WTC11 (cell line): ENCODE data around the gene URI1. TPM values are rescaled to one million over a fixed set of nuclear protein-coding genes. Genes with fewer than 3 reads are reported as not detected.
"Not testable (repeated sequence)": the region's sequence is repeated elsewhere in the genome, so short reads cannot be mapped to it uniquely, and the experiment has no call there.

Source experiments
- ATAC-seq: fragments of 200-7000 bp; cut with Tn5 transposase; 2 replicates; pipeline ENCODE4 v1.10.0; 2021; ENCODE audit warnings: mild to moderate bottlenecking, moderate library complexity
- CTCF ChIA-PET: fragments of 300-600 bp; sonication (Branson Sonifier 250); formaldehyde crosslinking; loops from one replicate; lab custom pipeline; 2021; ENCODE audit warnings: antibody characterized with exemption; lab: Charles Lee
- POLR2A ChIA-PET: fragments of 350-600 bp; sonication (Branson Sonifier 250); formaldehyde crosslinking; loops from one replicate; lab custom pipeline; 2021; ENCODE audit warnings: antibody characterized with exemption; lab: Charles Lee
- DNase-seq: peaks from one replicate; pipeline ENCODE4 v3.0.0; 2021; ENCODE audit warnings: low spot score
- H3K27ac Mint-ChIP-seq: 2 replicates; pipeline ENCODE4 v1.8.0; 2021; ENCODE audit warnings: mixed read lengths
- H3K27me3 Mint-ChIP-seq: 2 replicates; pipeline ENCODE4 v1.8.0; 2021; ENCODE audit warnings: low read depth, mild to moderate bottlenecking, moderate library complexity, mixed read lengths
- H3K36me3 Mint-ChIP-seq: 2 replicates; pipeline ENCODE4 v1.8.0; 2021; ENCODE audit warnings: mixed read lengths
- H3K4me1 Mint-ChIP-seq: 2 replicates; pipeline ENCODE4 v1.8.0; 2022; ENCODE audit warnings: mixed read lengths
- H3K4me3 Mint-ChIP-seq: 2 replicates; pipeline ENCODE4 v1.8.0; 2021; ENCODE audit warnings: mild to moderate bottlenecking, moderate library complexity, mixed read lengths
- H3K9me3 Mint-ChIP-seq: 2 replicates; pipeline ENCODE4 v1.8.0; 2021; ENCODE audit warnings: mixed read lengths
- CREB1 ChIP-seq: sonication (generic); formaldehyde crosslinking; IDR thresholded peaks from 2 replicates; pipeline ENCODE4 v1.8.0; 2023; ENCODE audit warnings: mild to moderate bottlenecking, missing genetic modification reagents
- CREM ChIP-seq: sonication (generic); formaldehyde crosslinking; IDR thresholded peaks from 2 replicates; pipeline ENCODE4 v1.8.1; 2022; ENCODE audit warnings: mild to moderate bottlenecking, missing genetic modification reagents, moderate library complexity
- ESRRA ChIP-seq: sonication (generic); formaldehyde crosslinking; IDR thresholded peaks from 2 replicates; pipeline ENCODE4 v1.8.1; 2022; ENCODE audit warnings: mild to moderate bottlenecking, missing genetic modification reagents, borderline replicate concordance
- FOXK1 ChIP-seq: sonication (generic); formaldehyde crosslinking; IDR thresholded peaks from 2 replicates; pipeline ENCODE4 v1.8.0; 2022; ENCODE audit warnings: mild to moderate bottlenecking, moderate library complexity, missing genetic modification reagents
- FOXP1 ChIP-seq: sonication (generic); formaldehyde crosslinking; IDR thresholded peaks from 2 replicates; pipeline ENCODE4 v1.8.0; 2022; ENCODE audit warnings: missing genetic modification reagents, mild to moderate bottlenecking, moderate library complexity, borderline replicate concordance
- GABPB1 ChIP-seq: sonication (generic); formaldehyde crosslinking; IDR thresholded peaks from 2 replicates; pipeline ENCODE4 v1.8.1; 2023; ENCODE audit warnings: mild to moderate bottlenecking, missing genetic modification reagents
- MXD4 ChIP-seq: fragments of 250-450 bp; sonication (Bioruptor Pico); IDR thresholded peaks from 2 replicates; pipeline ENCODE4 v1.8.0; 2021; ENCODE audit warnings: mild to moderate bottlenecking, moderate library complexity, borderline replicate concordance
- NFATC4 ChIP-seq: fragments of 250-450 bp; sonication (Bioruptor Pico); IDR thresholded peaks from 2 replicates; pipeline ENCODE4 v1.9.0; 2021; ENCODE audit warnings: mild to moderate bottlenecking
- NR3C1 ChIP-seq: sonication (generic); formaldehyde crosslinking; conservative IDR thresholded peaks from 2 replicates; pipeline ENCODE4 v1.8.1; 2023; ENCODE audit warnings: low read depth, mild to moderate bottlenecking, missing genetic modification reagents
- TCF7 ChIP-seq: sonication (generic); formaldehyde crosslinking; IDR thresholded peaks from 2 replicates; pipeline ENCODE4 v1.8.0; 2022; ENCODE audit warnings: mild to moderate bottlenecking, low read depth, missing genetic modification reagents, moderate library complexity
- TP53 ChIP-seq: sonication (generic); formaldehyde crosslinking; IDR thresholded peaks from 2 replicates; pipeline ENCODE4 v1.8.1; 2023; ENCODE audit warnings: mild to moderate bottlenecking, missing genetic modification reagents
- ZBTB21 ChIP-seq: sonication (generic); formaldehyde crosslinking; IDR thresholded peaks from 2 replicates; pipeline ENCODE4 v1.8.1; 2023; ENCODE audit warnings: mild to moderate bottlenecking, missing genetic modification reagents, borderline replicate concordance
- ZNF219 ChIP-seq: sonication (generic); formaldehyde crosslinking; IDR thresholded peaks from 2 replicates; pipeline ENCODE4 v1.8.0; 2023; ENCODE audit warnings: missing genetic modification reagents, mild to moderate bottlenecking, borderline replicate concordance
- ZNF416 ChIP-seq: fragments of 250-450 bp; sonication (Bioruptor Pico); IDR thresholded peaks from 2 replicates; pipeline ENCODE4 v1.9.0; 2021; ENCODE audit warnings: mild to moderate bottlenecking, inconsistent platforms
- total RNA-seq: library from RNA; stranded (reverse); gene quantifications from 3 replicates; pipeline ENCODE4 v1.2.3, GENCODE V29; 2021
- TF ChIP-seq, protein P1 (sequence below): fragments of 200-600 bp; IDR thresholded peaks from 2 replicates; pipeline ENCODE4 v1.8.0; 2022; ENCODE audit warnings: antibody characterized with exemption
- TF ChIP-seq, protein P2 (sequence below): fragments of 250-450 bp; sonication (Bioruptor Pico); IDR thresholded peaks from 2 replicates; pipeline ENCODE4 v1.9.0; 2021; ENCODE audit warnings: moderate library complexity, mild to moderate bottlenecking, inconsistent platforms, borderline replicate concordance
- TF ChIP-seq, protein P3 (sequence below): sonication (generic); formaldehyde crosslinking; IDR thresholded peaks from 2 replicates; pipeline ENCODE4 v1.8.1; 2022; ENCODE audit warnings: low read depth, mild to moderate bottlenecking, moderate library complexity, missing genetic modification reagents, borderline replicate concordance
- TF ChIP-seq, protein P4 (sequence below): fragments of 250-450 bp; sonication (Bioruptor Pico); IDR thresholded peaks from 2 replicates; pipeline ENCODE4 v1.8.0; 2021; ENCODE audit warnings: mild to moderate bottlenecking
- TF ChIP-seq, protein P5 (sequence below): sonication (generic); formaldehyde crosslinking; IDR thresholded peaks from 2 replicates; pipeline ENCODE4 v1.8.0; 2022; ENCODE audit warnings: mild to moderate bottlenecking, missing genetic modification reagents
- TF ChIP-seq, protein P6 (sequence below): sonication (generic); formaldehyde crosslinking; IDR thresholded peaks from 2 replicates; pipeline ENCODE4 v1.8.0; 2023; ENCODE audit warnings: missing genetic modification reagents

URI1 gene
- total RNA-seq, 1 experiment from 2014 or later, result 57.1 TPM

DNA sequence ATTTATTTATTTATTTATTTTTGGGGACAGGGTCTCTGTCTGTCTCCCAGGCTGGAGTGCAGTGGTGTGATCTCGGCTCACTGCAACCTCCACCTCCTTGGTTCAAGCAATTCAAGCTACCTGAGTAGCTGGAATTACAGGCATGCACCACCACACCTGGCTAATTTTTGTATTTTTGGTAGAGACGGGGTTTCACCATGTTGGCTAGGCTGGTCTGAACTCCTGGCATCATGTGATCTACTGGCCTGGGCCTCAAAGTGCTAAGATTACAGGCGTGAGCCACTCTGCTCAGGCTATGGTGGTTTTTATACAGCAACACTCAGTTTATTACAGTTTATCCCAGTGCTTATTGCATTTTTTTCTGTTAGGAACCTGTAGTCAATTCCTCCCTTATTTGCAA is 24.1 kb downstream of the URI1 start:
- H3K9me3 Mint-ChIP-seq, H3K27ac Mint-ChIP-seq, POLR2A ChIA-PET, H3K27me3 Mint-ChIP-seq, H3K36me3 Mint-ChIP-seq, DNase-seq, ATAC-seq, H3K4me3 Mint-ChIP-seq: not testable (repeated sequence)
- CTCF ChIA-PET, result interaction anchor here (1.1 to 1.3 kb wide), 3 partner anchors 9 to 42 kb away, joined by 3 to 5 read pairs (median 3); no protein-coding TSS in a partner anchor
- H3K4me1 Mint-ChIP-seq, result peaks cover 44% of the 10 kb centered on the region

DNA sequence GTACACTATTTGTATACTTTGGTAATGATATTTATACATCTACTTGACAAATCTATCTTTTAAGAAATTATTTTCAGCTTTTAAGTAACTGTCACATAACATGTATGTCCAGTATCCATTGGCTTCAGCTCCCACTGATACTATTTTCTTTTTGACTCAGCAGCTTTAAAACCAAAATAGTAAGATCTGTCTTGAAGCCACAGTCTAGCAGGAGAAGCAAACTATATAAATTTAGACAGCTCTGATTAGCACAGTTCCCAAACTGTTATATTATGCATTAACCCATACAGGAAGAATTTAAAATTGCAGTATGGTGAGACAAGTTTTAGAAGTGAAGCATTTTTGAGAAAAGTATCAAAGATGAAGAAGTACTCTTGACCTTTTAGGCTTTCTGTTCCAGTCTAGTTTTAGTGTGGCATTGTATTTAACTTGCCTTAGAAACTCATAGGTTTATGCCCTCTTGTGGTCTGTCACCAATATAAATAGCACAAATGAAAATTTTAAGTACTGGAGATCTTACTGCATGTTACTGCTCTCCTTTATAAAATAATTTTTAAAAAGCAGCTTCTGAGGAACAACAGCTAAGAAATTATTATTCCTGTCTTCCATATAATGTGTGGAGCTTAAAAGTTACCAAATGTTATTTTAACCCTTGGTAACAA is 24.7 kb downstream of the URI1 start:
- POLR2A ChIA-PET, result no interaction called here
- CTCF ChIA-PET, result interaction anchor here (1.1 to 1.6 kb wide), 4 partner anchors 9 to 109 kb away, joined by 3 to 6 read pairs (median 4); no protein-coding TSS in a partner anchor
- H3K9me3 Mint-ChIP-seq, result no peaks in the 10 kb centered on the region
- TF ChIP-seq, protein P1, sequence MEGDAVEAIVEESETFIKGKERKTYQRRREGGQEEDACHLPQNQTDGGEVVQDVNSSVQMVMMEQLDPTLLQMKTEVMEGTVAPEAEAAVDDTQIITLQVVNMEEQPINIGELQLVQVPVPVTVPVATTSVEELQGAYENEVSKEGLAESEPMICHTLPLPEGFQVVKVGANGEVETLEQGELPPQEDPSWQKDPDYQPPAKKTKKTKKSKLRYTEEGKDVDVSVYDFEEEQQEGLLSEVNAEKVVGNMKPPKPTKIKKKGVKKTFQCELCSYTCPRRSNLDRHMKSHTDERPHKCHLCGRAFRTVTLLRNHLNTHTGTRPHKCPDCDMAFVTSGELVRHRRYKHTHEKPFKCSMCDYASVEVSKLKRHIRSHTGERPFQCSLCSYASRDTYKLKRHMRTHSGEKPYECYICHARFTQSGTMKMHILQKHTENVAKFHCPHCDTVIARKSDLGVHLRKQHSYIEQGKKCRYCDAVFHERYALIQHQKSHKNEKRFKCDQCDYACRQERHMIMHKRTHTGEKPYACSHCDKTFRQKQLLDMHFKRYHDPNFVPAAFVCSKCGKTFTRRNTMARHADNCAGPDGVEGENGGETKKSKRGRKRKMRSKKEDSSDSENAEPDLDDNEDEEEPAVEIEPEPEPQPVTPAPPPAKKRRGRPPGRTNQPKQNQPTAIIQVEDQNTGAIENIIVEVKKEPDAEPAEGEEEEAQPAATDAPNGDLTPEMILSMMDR, result no peak
- TF ChIP-seq, protein P2, sequence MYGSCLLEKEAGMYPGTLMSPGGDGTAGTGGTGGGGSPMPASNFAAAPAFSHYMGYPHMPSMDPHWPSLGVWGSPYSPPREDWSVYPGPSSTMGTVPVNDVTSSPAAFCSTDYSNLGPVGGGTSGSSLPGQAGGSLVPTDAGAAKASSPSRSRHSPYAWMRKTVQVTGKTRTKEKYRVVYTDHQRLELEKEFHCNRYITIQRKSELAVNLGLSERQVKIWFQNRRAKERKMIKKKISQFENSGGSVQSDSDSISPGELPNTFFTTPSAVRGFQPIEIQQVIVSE (CRISPR knock-in tag), result no peak
- TF ChIP-seq ZNF416 (CRISPR knock-in tag), result no peak
- no peak for TF ChIP-seq MXD4
- TF ChIP-seq, protein P3, sequence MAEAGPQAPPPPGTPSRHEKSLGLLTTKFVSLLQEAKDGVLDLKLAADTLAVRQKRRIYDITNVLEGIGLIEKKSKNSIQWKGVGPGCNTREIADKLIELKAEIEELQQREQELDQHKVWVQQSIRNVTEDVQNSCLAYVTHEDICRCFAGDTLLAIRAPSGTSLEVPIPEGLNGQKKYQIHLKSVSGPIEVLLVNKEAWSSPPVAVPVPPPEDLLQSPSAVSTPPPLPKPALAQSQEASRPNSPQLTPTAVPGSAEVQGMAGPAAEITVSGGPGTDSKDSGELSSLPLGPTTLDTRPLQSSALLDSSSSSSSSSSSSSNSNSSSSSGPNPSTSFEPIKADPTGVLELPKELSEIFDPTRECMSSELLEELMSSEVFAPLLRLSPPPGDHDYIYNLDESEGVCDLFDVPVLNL, result no peak
- no peak for TF ChIP-seq FOXP1 (CRISPR knock-in tag)
- TF ChIP-seq, protein P4, sequence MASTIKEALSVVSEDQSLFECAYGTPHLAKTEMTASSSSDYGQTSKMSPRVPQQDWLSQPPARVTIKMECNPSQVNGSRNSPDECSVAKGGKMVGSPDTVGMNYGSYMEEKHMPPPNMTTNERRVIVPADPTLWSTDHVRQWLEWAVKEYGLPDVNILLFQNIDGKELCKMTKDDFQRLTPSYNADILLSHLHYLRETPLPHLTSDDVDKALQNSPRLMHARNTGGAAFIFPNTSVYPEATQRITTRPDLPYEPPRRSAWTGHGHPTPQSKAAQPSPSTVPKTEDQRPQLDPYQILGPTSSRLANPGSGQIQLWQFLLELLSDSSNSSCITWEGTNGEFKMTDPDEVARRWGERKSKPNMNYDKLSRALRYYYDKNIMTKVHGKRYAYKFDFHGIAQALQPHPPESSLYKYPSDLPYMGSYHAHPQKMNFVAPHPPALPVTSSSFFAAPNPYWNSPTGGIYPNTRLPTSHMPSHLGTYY (CRISPR knock-in tag), result no peak
- no peak for TF ChIP-seq CREB1 (CRISPR knock-in tag)
- no peak for TF ChIP-seq ESRRA (CRISPR knock-in tag)
- no peak for TF ChIP-seq FOXK1
- TF ChIP-seq GABPB1 (CRISPR knock-in tag), result no peak
- TF ChIP-seq, all 79 proteins: peak for 0
- Mint-ChIP-seq H3K4me3 (no peak overlapping the region), H3K27me3 (no peaks in the 10 kb centered on the region), H3K36me3 (no peaks in the 10 kb centered on the region), H3K27ac (no peak overlapping the region), H3K4me1 (peaks cover 44% of the 10 kb centered on the region)
- no peak for DNase-seq
- ATAC-seq, result no peak

DNA sequence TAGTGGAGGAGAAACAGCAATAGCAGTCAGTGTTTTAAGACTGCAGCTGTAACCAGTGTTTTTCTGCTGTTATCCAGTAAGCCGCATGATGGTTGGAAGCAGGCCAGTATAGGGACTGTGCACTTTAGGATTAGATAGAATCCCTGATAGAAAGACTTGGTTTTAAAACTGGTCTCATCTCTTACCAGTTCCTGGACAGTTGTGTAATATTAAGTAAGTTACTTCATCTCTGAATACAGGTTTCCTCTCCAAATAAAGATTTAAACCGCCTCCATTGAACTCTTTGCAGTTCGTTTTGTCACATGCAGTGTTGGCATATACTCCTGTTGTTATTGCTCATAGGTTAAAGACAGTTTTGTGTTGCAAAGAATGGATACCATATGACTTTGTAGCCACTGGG is 25.6 kb downstream of the URI1 start:
- Mint-ChIP-seq H3K36me3 (no peaks in the 10 kb centered on the region), H3K4me3 (no peak overlapping the region), H3K4me1 (peaks cover 42% of the 10 kb centered on the region), H3K27ac (0 out of 2 replicates have a peak overlapping the region, but pooled peaks have one; percentile 6), H3K27me3 (no peaks in the 10 kb centered on the region), H3K9me3 (no peaks in the 10 kb centered on the region)
- POLR2A ChIA-PET, result no interaction called here
- DNase-seq (no peak), ATAC-seq (no peak)
- CTCF ChIA-PET, result interaction anchor here (0.7 to 1.6 kb wide), 3 partner anchors 14 to 110 kb away, joined by 3 to 6 read pairs (median 4); no protein-coding TSS in a partner anchor
- no peak for TF ChIP-seq TP53 (CRISPR knock-in tag)
- no peak for TF ChIP-seq CREB1 (CRISPR knock-in tag)
- no peak for TF ChIP-seq NFATC4 (CRISPR knock-in tag)
- TF ChIP-seq, protein P1, result no peak
- TF ChIP-seq ZNF219 (CRISPR knock-in tag), result no peak
- TF ChIP-seq, protein P4 (CRISPR knock-in tag), result no peak
- no peak for TF ChIP-seq ZBTB21
- TF ChIP-seq NR3C1, result no peak
- TF ChIP-seq, protein P5, sequence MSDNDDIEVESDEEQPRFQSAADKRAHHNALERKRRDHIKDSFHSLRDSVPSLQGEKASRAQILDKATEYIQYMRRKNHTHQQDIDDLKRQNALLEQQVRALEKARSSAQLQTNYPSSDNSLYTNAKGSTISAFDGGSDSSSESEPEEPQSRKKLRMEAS (CRISPR knock-in tag), result no peak
- no peak for TF ChIP-seq TCF7 (CRISPR knock-in tag)
- TF ChIP-seq, protein P6, sequence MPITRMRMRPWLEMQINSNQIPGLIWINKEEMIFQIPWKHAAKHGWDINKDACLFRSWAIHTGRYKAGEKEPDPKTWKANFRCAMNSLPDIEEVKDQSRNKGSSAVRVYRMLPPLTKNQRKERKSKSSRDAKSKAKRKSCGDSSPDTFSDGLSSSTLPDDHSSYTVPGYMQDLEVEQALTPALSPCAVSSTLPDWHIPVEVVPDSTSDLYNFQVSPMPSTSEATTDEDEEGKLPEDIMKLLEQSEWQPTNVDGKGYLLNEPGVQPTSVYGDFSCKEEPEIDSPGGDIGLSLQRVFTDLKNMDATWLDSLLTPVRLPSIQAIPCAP (CRISPR knock-in tag), result no peak
- no peak for TF ChIP-seq CREM (CRISPR knock-in tag)
